ENCODE data around the gene EPB41L3.

DNA sequence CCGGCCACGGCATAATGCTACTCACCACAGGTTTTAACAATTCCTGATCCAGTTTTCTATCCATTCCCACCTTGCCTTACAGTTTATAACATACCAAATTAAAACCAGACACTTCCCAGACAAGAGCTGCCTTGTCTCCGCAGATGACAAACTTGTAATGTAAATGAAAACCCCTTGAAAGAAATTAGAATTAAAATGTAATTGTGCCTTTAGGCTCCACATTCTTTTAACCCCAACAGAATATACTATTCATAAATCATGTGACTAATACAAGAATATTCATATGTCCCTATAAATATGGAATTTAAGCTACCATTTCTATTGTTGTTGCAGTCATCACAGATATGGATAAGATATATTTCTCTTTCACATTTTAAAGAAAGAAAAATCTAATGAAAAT is 178.4 kb downstream of the EPB41L3 start:
- TF ChIP-seq CTCF (IDR thresholded peaks at IDR 0.05) (no peak), POLR2A (IDR thresholded peaks at IDR 0.05) (no peak)
